GM18526 (cell line): ENCODE data around the gene BAHCC1.

Source experiments
- POLR2A ChIP-seq: IDR thresholded peaks from 3 replicates; pipeline ENCODE4 v1.6.1; 2011; ENCODE audit not compliant: insufficient read length; ENCODE audit errors: extremely low read depth

Gene BAHCC1

GRCh38 chr17:81445642-81446503 lies 50.6 kb downstream of the BAHCC1 start:
- no peak for TF ChIP-seq POLR2A

- TF ChIP-seq POLR2A, result no peak
Observed at GRCh38 chr17:81447331-81447933, 52.2 kb downstream of the BAHCC1 start.

GRCh38 chr17:81448442-81448841 lies 53.2 kb downstream of the BAHCC1 start:
- no peak for TF ChIP-seq POLR2A

GRCh38 chr17:81448950-81449349 lies 53.7 kb downstream of the BAHCC1 start:
- no peak for TF ChIP-seq POLR2A

GRCh38 chr17:81449351-81449750 lies 54.1 kb downstream of the BAHCC1 start:
- no peak for TF ChIP-seq POLR2A

GRCh38 chr17:81451823-81452222 lies 56.6 kb downstream of the BAHCC1 start:
- no peak for TF ChIP-seq POLR2A

DNA sequence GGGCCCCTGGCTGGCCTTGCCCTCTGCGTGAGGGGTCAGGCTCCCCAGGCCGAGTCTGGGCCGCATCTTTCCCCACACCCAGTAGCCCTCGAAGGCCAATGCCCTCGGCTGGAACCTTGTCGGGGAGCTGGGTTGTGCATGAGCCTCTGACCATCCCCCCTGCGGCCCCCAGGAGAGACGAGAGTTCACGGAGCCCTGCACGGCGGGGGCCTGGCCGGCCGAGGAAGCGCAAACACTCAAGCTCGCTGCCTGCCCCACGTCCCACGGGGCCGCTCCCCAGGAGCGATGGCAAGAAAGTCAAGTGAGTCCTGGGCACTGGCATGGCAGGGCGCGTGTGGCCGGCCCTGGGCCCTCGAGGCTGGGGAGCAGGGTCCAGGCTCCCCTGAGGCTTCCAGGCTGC lies 57.3 kb downstream of the BAHCC1 start:
- no peak for TF ChIP-seq POLR2A

DNA sequence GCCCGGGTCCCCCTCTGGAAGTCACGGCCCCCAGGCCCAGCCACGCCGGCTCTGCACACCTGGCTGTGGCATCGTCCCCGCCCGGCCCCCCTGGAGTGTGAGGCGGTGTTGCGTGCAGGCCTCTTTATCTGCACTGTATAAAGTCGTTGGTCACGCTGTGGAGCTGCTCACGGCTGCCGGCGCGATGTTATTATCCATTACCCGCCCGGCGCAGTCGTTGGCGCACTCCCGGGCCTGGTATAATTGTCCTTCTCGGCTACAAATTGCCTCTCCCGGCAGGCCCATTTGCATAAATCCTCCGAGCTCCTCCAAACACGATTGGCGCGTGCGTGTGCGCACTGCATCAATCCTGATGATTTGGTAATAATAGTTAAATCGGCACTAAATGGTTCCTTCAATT lies 57.8 kb downstream of the BAHCC1 start:
- no peak for TF ChIP-seq POLR2A

GRCh38 chr17:81453712-81454111 lies 58.5 kb downstream of the BAHCC1 start:
- TF ChIP-seq POLR2A, result no peak

DNA sequence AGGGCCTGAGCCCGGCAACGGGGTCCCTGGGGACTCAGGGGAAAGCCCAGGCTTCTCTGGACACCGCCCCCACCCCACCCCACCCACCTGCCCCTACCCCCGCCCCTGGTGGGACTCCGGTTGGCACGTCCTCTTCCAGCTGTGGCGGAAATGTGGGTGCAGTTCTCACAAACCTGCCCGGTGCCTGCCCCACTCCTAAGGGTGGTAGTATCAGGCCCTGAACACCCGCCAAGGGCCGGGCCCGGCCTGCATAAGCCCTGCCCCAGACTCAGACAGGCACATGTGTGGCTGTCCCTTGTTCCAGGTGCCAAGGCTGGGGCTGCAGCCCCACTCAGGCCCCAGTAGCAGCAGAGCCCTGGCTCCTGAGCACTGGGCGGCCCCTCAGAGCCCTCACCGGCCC lies 59.2 kb downstream of the BAHCC1 start:
- TF ChIP-seq POLR2A, result no peak

GRCh38 chr17:81455387-81455786 lies 60.1 kb downstream of the BAHCC1 start:
- no peak for TF ChIP-seq POLR2A

GRCh38 chr17:81456091-81456490 lies 60.8 kb downstream of the BAHCC1 start:
- TF ChIP-seq POLR2A, result no peak

- TF ChIP-seq POLR2A, result no peak
Observed at GRCh38 chr17:81456798-81457197, 61.5 kb downstream of the BAHCC1 start.

- TF ChIP-seq POLR2A, result no peak
Observed at GRCh38 chr17:81457401-81457800, 62.1 kb downstream of the BAHCC1 start.

GRCh38 chr17:81457917-81458555 lies 62.8 kb downstream of the BAHCC1 start:
- no peak for TF ChIP-seq POLR2A

GRCh38 chr17:81458628-81459027 lies 63.4 kb downstream of the BAHCC1 start:
- TF ChIP-seq POLR2A, result no peak
